Epithelial cell of proximal tubule (primary cell): ENCODE measurements around the gene RASSF7. TPM values are rescaled to one million over a fixed set of nuclear protein-coding genes. Genes with fewer than 3 reads are reported as not detected.

Experiments
- DNase-seq: peaks from one replicate; pipeline ENCODE4 v3.0.0-alpha.2; 2011; ENCODE audit warnings: low read depth
- H3K4me3 ChIP-seq: 2 replicates; pipeline ENCODE4 v1.5.1; 2011; ENCODE audit warnings: low read depth, mild to moderate bottlenecking, low read length
- total RNA-seq: library from RNA; depleted of rRNA; stranded (reverse); fragments of >200 nt; gene quantifications from 2 replicates; pipeline ENCODE4 v1.2.3, GENCODE V29; 2015
- TF ChIP-seq, protein P1 (sequence below): conservative IDR thresholded peaks from 2 replicates; pipeline ENCODE4 v1.5.1; 2012; ENCODE audit warnings: low read depth, mild to moderate bottlenecking, low read length

The RASSF7 gene
- total RNA-seq, 1 donor from 2014 or later = 154 TPM

DNA sequence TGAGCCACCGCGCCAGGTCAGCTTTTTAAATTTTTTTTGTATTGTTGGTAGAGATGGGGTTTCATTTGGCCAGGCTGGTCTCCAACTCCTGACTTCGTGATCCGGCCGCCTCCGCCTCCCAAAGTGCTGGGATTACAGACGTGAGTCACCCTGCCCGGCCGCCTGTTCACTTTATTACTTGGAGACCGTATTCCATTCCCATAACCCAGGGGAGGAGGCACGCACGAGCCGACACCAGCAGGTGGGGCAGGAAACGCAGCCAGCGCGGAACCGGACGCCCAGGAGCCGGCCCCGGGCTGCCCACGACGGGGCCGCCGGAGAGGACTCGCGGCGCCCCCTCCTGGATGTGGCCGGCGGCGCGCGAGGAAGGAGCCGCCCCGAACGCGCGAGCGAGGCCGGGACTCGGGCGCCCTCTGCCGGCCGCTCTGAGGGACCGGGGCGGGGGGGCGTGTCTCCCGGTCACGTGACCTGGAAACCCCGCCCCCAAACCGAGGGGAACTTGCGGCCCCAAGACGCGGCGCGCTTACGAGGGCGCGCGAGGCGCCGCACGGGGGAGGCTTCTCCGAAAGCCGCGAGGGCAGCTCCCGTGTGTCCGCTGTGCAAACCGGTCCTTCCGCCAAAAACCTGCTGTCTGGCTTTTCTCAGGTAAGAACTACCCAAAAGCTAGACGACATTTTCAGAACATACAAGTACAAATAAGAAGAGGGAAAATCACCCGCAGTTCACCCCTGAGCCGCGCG lies 42.1 kb upstream of the RASSF7 start:
- peak; percentile 72 for DNase-seq
- H3K4me3 ChIP-seq = peak overlapping the region; percentile 36
- TF ChIP-seq, protein P1, sequence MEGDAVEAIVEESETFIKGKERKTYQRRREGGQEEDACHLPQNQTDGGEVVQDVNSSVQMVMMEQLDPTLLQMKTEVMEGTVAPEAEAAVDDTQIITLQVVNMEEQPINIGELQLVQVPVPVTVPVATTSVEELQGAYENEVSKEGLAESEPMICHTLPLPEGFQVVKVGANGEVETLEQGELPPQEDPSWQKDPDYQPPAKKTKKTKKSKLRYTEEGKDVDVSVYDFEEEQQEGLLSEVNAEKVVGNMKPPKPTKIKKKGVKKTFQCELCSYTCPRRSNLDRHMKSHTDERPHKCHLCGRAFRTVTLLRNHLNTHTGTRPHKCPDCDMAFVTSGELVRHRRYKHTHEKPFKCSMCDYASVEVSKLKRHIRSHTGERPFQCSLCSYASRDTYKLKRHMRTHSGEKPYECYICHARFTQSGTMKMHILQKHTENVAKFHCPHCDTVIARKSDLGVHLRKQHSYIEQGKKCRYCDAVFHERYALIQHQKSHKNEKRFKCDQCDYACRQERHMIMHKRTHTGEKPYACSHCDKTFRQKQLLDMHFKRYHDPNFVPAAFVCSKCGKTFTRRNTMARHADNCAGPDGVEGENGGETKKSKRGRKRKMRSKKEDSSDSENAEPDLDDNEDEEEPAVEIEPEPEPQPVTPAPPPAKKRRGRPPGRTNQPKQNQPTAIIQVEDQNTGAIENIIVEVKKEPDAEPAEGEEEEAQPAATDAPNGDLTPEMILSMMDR = peak; percentile 77

DNA sequence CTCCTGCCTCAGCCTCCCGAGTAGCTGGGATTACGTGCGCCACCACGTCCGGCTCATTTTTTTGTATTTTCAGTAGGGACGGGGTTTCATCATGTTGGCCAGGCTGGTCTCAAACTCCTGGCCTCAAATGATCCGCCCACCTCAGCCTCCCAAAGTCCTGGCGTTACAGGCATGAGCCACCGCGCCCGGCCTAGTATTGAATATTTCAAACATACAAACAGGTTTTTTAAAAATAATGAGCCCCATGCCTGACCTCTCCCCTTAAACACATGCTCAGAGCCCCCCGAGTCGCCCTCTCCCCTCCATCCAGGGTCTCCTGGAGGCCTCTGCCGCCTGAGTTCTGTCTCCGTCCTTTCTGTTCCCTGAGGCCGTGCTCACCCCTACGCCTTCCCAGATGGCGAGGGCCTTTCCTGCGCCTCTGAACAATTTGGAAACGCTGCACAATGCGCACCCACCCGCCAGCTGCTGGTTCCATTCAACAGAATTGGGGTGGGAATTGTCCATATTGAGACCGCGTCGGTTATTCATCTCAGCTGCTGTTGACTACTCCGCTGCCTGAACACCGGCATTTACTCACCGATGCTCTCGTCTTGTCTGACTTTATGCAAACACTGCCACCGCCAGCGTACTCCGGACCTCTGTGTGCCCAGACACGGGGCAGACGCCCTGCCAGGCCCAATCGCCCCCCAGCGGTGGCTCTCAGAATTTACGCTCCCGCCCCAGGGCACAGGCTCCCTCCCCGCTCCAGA lies 40.2 kb upstream of the RASSF7 start:
- DNase-seq = no peak
- TF ChIP-seq, protein P1 = peak; percentile 5
- H3K4me3 ChIP-seq = no peak overlapping the region

DNA sequence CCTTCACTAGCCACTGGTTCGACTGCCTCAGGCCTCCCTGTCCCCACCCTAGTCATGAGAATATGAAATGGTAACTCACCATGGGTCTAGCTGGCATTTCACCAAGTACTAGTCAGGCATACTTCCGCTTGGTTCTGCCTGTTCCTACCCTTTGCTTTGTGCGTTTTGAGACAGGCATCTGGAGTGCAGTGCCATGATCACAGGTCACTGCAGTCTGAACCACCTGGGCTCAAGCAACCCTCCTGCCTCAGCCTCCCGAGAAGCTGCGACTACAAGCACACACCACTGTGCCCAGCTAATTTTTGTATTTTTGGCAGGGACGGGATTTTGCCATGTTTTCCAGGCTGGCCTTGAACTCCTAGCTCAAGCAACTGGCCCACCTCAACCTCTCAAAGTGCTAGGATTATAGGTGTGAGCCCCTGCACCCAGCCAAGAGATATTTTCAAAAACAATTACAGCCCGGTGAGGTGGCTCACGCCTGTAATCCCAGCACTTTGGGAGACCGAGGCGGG lies 39.5 kb upstream of the RASSF7 start:
- TF ChIP-seq, protein P1 = no peak
- no peak for DNase-seq

DNA sequence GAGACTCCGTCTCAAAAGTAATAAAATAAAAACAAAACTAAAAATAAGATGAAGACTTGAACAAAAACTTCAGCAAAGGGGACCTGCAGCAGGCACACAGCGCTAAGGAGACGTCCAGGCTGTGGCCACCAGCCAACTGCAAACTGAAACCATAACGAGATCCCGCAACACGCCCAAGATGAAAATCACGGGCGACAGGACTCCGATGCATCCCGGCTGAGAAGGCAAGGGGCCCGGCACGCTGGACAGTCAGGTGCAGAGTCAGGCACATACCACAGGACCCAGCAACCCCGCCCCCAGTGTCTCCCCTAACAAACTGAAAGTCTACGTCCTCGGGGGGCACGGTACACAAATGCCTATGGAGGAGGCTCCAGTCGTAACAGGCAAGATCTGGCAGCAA lies 34.6 kb upstream of the RASSF7 start:
- DNase-seq = no peak
- TF ChIP-seq, protein P1 = no peak
- H3K4me3 ChIP-seq = peak overlapping the region; percentile 35

More for the DNA sequence above, 39.5 kb upstream of the RASSF7 start:
- H3K4me3 ChIP-seq = no peak overlapping the region

DNA sequence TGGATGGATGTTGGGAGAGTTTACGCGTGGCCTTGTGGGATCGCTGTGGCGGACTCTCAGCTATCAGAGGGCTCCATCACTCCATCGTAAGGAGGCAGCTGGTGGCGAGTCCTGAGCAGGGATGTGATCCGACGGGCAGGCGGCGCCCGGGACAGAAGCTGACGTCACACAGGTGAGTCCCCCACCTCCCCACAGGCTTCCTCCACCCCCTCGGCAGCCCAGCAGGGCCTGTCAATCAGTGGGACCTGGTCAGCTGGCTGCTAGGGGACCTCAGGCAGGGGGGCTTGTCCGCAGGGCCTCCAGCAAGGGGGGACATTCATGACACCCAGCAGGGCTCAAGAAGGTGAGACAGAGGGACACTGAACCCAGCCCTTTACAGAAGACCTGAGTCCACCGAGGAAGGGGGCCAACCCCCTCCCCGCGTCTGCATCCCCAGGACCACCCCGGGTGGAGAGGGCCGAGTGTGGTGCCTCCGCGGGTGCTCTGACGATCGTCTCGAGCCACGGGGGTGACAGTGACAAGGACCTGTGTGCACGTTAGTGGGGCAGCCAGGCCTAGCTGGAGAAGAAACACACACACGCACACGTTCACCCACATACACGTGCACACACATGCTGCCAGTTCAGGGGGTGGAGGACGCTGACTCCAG lies 32.5 kb upstream of the RASSF7 start:
- no peak for DNase-seq
- TF ChIP-seq, protein P1 = no peak
- no peak overlapping the region for H3K4me3 ChIP-seq

DNA sequence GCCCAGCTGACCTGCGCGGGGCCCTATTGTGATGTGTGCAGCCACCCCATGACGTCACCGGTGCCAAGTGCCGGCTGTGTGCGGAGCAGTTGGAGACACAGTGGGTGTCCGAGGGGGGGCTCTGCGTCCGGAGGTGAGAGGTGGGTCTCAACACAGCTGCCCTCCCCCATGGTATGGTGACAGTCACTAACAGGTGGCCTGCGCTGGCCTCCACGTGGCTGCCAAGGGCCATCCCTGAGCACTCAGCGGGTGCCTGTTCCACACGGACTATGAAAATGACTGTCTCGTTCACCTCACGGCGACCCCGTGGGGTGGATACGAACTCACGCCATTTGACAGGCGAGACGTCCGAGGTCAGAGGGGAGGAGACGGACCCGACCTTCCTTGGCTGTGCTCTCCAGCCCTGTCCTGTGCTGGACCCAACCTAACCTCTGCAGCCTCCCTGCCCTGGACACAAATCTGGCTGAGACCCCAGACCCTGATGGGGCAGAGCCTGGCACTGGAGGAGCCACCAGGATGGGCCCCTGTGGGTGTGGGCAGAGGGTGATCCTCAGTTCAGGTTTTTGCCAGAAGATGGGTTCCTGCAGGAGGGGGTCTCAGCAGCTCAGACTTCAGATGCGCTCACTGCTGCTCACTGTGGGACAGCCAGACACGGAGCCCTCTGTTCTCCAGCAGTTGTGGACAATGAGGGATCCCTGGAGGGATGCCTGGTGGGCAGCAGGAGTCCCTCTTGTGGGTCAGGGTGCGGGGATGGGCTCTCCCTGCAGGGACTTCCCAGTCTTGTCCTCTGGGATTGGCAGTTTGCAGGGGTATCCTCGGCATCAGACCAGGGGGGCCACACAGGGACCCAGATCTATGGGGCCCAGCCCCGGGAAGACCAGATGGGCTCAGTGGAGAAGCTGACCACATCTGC lies 31.7 kb upstream of the RASSF7 start:
- no peak for DNase-seq
- TF ChIP-seq, protein P1 = no peak
- H3K4me3 ChIP-seq = no peak overlapping the region
